OCI-LY3 (cell line): ENCODE measurements around the gene PTPRCAP.

Experiments
- H2AFZ ChIP-seq: fragments of 200-600, 300-600 bp; shearing (Covaris generic); 2 replicates; pipeline ENCODE4 v1.6.0; 2014; ENCODE audit warnings: antibody characterized with exemption, low read depth, low read length
- H3K27ac ChIP-seq: fragments of 200-600, 300-600 bp; sonication (generic); 2 replicates; pipeline ENCODE4 v1.5.1; 2014; ENCODE audit warnings: mild to moderate bottlenecking, low read length, moderate library complexity, mixed read lengths
- H3K27me3 ChIP-seq: fragments of 200-600, 300-600 bp; sonication (generic); 2 replicates; pipeline ENCODE4 v1.6.1; 2014; ENCODE audit warnings: low read depth, low read length, mixed read lengths
- H3K36me3 ChIP-seq: fragments of 200-600, 300-600 bp; sonication (generic); replicated peaks from 2 replicates; pipeline ENCODE3; 2014; ENCODE audit warnings: low read depth, low read length, mixed read lengths
- H3K4me1 ChIP-seq: fragments of 300-600, 200-600 bp; sonication (generic); 2 replicates; pipeline ENCODE4 v1.6.1; 2014; ENCODE audit warnings: low read length, mixed read lengths
- H3K4me2 ChIP-seq: fragments of 200-600, 300-600 bp; sonication (generic); 2 replicates; pipeline ENCODE4 v1.6.1; 2014; ENCODE audit warnings: low read length, mixed read lengths
- H3K4me3 ChIP-seq: fragments of 300-600, 200-600 bp; sonication (generic); 2 replicates; pipeline ENCODE4 v1.5.1; 2014; ENCODE audit warnings: antibody characterized with exemption, mild to moderate bottlenecking, low read length, moderate library complexity
- H3K79me2 ChIP-seq: fragments of 300-600, 200-600 bp; shearing (Covaris generic); 2 replicates; pipeline ENCODE4 v1.6.1; 2014; ENCODE audit warnings: mild to moderate bottlenecking, low read length, mixed read lengths
- H3K9ac ChIP-seq: fragments of 300-600, 200-600 bp; shearing (Covaris generic); 2 replicates; pipeline ENCODE4 v1.6.0; 2014; ENCODE audit warnings: mild to moderate bottlenecking, low read length, moderate library complexity
- H3K9me3 ChIP-seq: fragments of 200-600, 300-600 bp; shearing (Covaris generic); 2 replicates; pipeline ENCODE4 v1.6.1; 2014; ENCODE audit warnings: low read length, mixed read lengths; ENCODE audit not compliant: insufficient read depth
- H4K20me1 ChIP-seq: fragments of 200-600, 300-600 bp; sonication (generic); 2 replicates; pipeline ENCODE4 v1.6.1; 2016; ENCODE audit warnings: low read length, mixed read lengths; ENCODE audit not compliant: insufficient read depth
- CTCF ChIP-seq: fragments of 200-600, 300-600 bp; sonication (generic); IDR thresholded peaks from 2 replicates; pipeline ENCODE4 v1.5.1; 2014; ENCODE audit warnings: antibody characterized with exemption, low read length, low read depth
- EZH2phosphoT487 ChIP-seq: fragments of 200-600 bp; shearing (Covaris generic); IDR thresholded peaks from 2 replicates; pipeline ENCODE4 v1.6.1; 2018; ENCODE audit warnings: antibody characterized with exemption, mixed run types, low read depth

PTPRCAP gene

DNA sequence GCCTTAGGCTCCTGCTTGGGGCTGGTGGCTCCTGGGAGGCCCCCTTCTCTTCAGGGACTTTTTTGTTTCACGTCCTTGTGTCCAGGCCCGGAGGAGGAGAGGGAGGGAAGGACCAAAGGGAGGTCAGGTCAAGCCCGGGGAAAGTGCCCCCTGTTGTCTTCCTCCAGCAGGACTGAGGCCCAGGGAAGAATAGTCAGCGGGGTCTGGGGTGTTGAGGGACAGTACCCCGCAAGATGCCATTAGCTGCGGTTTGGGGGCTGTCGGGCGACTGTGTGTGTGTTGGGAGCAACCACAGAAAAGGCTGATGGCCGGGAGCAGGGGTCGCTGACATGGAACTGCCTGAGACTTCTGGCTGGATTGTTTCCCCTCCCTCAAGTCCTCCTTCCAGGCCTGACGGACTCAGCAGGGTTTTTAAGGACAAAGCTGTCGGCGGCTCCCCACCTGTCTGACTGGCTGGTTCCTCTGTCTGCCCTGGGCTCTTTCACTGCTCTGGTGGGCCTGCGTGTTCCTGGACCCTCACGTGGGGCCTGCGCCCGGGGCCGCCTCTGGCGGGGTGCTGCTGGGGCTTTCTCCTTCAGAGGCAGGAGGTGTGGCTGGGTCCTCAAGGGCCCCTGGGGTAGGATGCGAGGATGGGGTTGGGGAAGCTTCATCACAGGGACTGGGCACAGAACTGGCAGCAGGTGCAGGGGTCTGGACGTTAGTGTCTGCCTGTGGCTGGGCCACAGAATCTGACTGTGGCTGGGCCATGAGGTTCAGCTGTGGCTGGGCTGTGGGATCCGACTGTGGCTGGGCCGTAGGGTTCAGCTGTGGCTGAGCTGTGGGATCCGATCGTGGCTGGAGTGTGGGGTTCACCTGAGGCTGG lies 13.5 kb upstream of the PTPRCAP start:
- no peaks in the 10 kb centered on the region for H3K36me3 ChIP-seq
- H3K4me1 ChIP-seq = peaks cover 18% of the 10 kb centered on the region
- H3K27ac ChIP-seq = no peak overlapping the region
- 0 out of 2 replicates have a peak, but pooled peaks cover 2% of the 10 kb centered on the region for H3K27me3 ChIP-seq
- no peak overlapping the region for H2AFZ ChIP-seq
- H3K79me2 ChIP-seq = no peaks in the 10 kb centered on the region
- TF ChIP-seq EZH2phosphoT487 = no peak
- no peak for TF ChIP-seq CTCF
- H4K20me1 ChIP-seq = no peaks in the 10 kb centered on the region
- H3K4me2 ChIP-seq = no peak overlapping the region
- no peaks in the 10 kb centered on the region for H3K9me3 ChIP-seq
- no peak overlapping the region for H3K9ac ChIP-seq
- H3K4me3 ChIP-seq = no peak overlapping the region

GRCh38 chr11:67449116-67449844 lies 11.8 kb upstream of the PTPRCAP start:
- Histone ChIP-seq H2AFZ (no peak overlapping the region), H3K27me3 (0 out of 2 replicates have a peak, but pooled peaks cover 2% of the 10 kb centered on the region), H3K4me2 (no peak overlapping the region), H4K20me1 (no peaks in the 10 kb centered on the region), H3K4me1 (peaks cover 35% of the 10 kb centered on the region), H3K9me3 (no peaks in the 10 kb centered on the region), H3K27ac (no peak overlapping the region), H3K9ac (no peak overlapping the region), H3K4me3 (no peak overlapping the region), H3K36me3 (no peaks in the 10 kb centered on the region), H3K79me2 (no peaks in the 10 kb centered on the region)
- TF ChIP-seq EZH2phosphoT487 (no peak), CTCF (no peak)

DNA sequence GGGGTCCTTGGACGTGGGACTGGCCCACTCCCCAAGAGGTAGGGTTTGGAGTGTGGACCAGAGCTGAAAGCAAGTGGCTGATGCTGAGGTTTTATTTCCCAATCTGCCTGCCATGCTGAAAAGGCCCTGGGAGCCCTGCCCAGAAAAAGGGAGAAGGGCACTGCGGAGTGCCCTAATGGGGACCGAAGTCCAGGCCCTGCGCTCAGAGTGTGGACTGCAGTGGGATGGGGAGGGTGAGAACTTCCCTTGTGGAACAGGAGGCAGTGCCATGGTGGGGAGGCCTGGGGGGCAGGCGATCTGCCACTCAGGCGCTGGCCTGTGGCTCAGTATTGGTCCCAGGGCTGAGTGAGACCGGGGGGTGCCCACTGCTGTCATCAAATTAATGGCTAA lies 10.7 kb upstream of the PTPRCAP start:
- Histone ChIP-seq H3K9me3 (no peaks in the 10 kb centered on the region), H3K36me3 (no peaks in the 10 kb centered on the region), H3K4me1 (peaks cover 39% of the 10 kb centered on the region), H3K27ac (no peak overlapping the region), H3K27me3 (0 out of 2 replicates have a peak, but pooled peaks cover 2% of the 10 kb centered on the region), H3K9ac (no peak overlapping the region), H3K4me2 (no peak overlapping the region), H3K79me2 (no peaks in the 10 kb centered on the region), H4K20me1 (no peaks in the 10 kb centered on the region), H3K4me3 (no peak overlapping the region), H2AFZ (no peak overlapping the region)
- no peak for TF ChIP-seq CTCF
- no peak for TF ChIP-seq EZH2phosphoT487

GRCh38 chr11:67445515-67445914 lies 8.0 kb upstream of the PTPRCAP start:
- H3K79me2 ChIP-seq = no peaks in the 10 kb centered on the region
- H3K36me3 ChIP-seq = no peaks in the 10 kb centered on the region
- TF ChIP-seq EZH2phosphoT487 (no peak), CTCF (no peak)
- H3K4me1 ChIP-seq = peaks cover 44% of the 10 kb centered on the region
- H2AFZ ChIP-seq = no peak overlapping the region
- H4K20me1 ChIP-seq = no peaks in the 10 kb centered on the region
- 0 out of 2 replicates have a peak, but pooled peaks cover 2% of the 10 kb centered on the region for H3K27me3 ChIP-seq
- H3K4me3 ChIP-seq = 0 out of 2 replicates have a peak overlapping the region, but pooled peaks have one; percentile 76
- no peak overlapping the region for H3K9ac ChIP-seq
- H3K9me3 ChIP-seq = no peaks in the 10 kb centered on the region
- H3K27ac ChIP-seq = no peak overlapping the region
- H3K4me2 ChIP-seq = peak overlapping the region; percentile 67
